SH-SY5Y (cell line): ENCODE data around the gene MYLK4.
A peak's percentile ranks its signal among the peaks of the same experiment; 100 is the strongest.

Experiments used
- GATA2 ChIP-seq: IDR thresholded peaks from 2 replicates; pipeline ENCODE4 v1.6.1; 2011; ENCODE audit warnings: mild to moderate bottlenecking, low read depth, low read length
- GATA3 ChIP-seq: IDR thresholded peaks from 2 replicates; pipeline ENCODE4 v1.6.1; 2011; ENCODE audit warnings: low read depth, mild to moderate bottlenecking, low read length, moderate library complexity

Gene MYLK4

GRCh38 chr6:2639896-2640295 is 110.8 kb downstream of the MYLK4 start:
- TF ChIP-seq GATA2 (no peak), GATA3 (no peak)

GRCh38 chr6:2639167-2639566 is 111.6 kb downstream of the MYLK4 start:
- TF ChIP-seq GATA3 (no peak), GATA2 (no peak)

GRCh38 chr6:2636672-2637071 is 114.0 kb downstream of the MYLK4 start:
- TF ChIP-seq GATA2, result no peak

- no peak for TF ChIP-seq GATA2
- no peak for TF ChIP-seq GATA3
Measured at GRCh38 chr6:2635911-2636310, 114.8 kb downstream of the MYLK4 start.

- TF ChIP-seq GATA2, result peak; percentile 25; the same call in 1 of the 2 replicates
- no peak for TF ChIP-seq GATA3
Measured at GRCh38 chr6:2634139-2634964, 116.4 kb downstream of the MYLK4 start.

- TF ChIP-seq GATA3 (no peak), GATA2 (no peak)
Measured at GRCh38 chr6:2633736-2634135, 117.0 kb downstream of the MYLK4 start.

- TF ChIP-seq GATA3, result no peak
- TF ChIP-seq GATA2, result no peak
Measured at GRCh38 chr6:2632976-2633584, 117.6 kb downstream of the MYLK4 start.

GRCh38 chr6:2632368-2632767 is 118.4 kb downstream of the MYLK4 start:
- TF ChIP-seq GATA2 (no peak), GATA3 (no peak)

GRCh38 chr6:2630891-2631571 is 119.7 kb downstream of the MYLK4 start:
- TF ChIP-seq GATA2 (no peak), GATA3 (no peak)

- TF ChIP-seq GATA3 (no peak), GATA2 (no peak)
Measured at GRCh38 chr6:2630359-2630758, 120.4 kb downstream of the MYLK4 start.

GRCh38 chr6:2626401-2626800 is 124.3 kb downstream of the MYLK4 start:
- TF ChIP-seq GATA3 (no peak), GATA2 (no peak)

GRCh38 chr6:2625581-2625980 is 125.1 kb downstream of the MYLK4 start:
- TF ChIP-seq GATA3 (no peak), GATA2 (no peak)

- TF ChIP-seq GATA2 (no peak), GATA3 (no peak)
Measured at GRCh38 chr6:2624177-2624576, 126.5 kb downstream of the MYLK4 start.

GRCh38 chr6:2623295-2623694 is 127.4 kb downstream of the MYLK4 start:
- no peak for TF ChIP-seq GATA3
- TF ChIP-seq GATA2, result no peak

- TF ChIP-seq GATA2 (no peak), GATA3 (no peak)
Measured at GRCh38 chr6:2622671-2623070, 128.1 kb downstream of the MYLK4 start.
